K562 (cell line): ENCODE measurements around the gene TGOLN2. TPM values are rescaled to one million over a fixed set of nuclear protein-coding genes. Genes with fewer than 3 reads are reported as not detected.

Experiments used
- NUFIP1 ChIP-seq: fragments of 450-650 bp; IDR thresholded peaks from 2 replicates; pipeline ENCODE4 v1.6.1; 2018; ENCODE audit not compliant: partially characterized antibody
- PCBP2 ChIP-seq: fragments of 200-400 bp; formaldehyde crosslinking; IDR thresholded peaks from 2 replicates; pipeline ENCODE4 v1.6.1; 2018; ENCODE audit warnings: low read length, low read depth, mild to moderate bottlenecking, moderate library complexity; ENCODE audit not compliant: poor library complexity, severe bottlenecking
- RBFOX2 ChIP-seq: fragments of 200-400 bp; formaldehyde crosslinking; IDR thresholded peaks from 2 replicates; pipeline ENCODE4 v1.6.1; 2017; ENCODE audit warnings: low read depth, mild to moderate bottlenecking, low read length, moderate library complexity
- ZNF584 ChIP-seq: fragments of 200-800 bp; sonication (Bioruptor generic); IDR thresholded peaks from 2 replicates; pipeline ENCODE4 v1.6.1; 2016; ENCODE audit warnings: low read depth, mild to moderate bottlenecking, missing genetic modification characterization, missing compliant biosample characterization
- polyA plus RNA-seq, 8 experiments: library from polyadenylated mRNA; depleted of rRNA in 4 of 8; stranded (reverse) in 5 of 8; unstranded in 3 of 8; fragments of >200 nt; fragmentation: Nextera tagmentation in 2 of 8; fragmentation: Illumina TruSeq in 1 of 8; extraction: Ambion mirVana in 2 of 8; extraction: Trizol in 1 of 8; gene quantifications; 2 replicates each; pipeline versions ENCODE4 v1.2.1 to v1.2.3, GENCODE V29; 2011 to 2014; ENCODE audit warnings: inconsistent platforms in 1 of 8, missing spikeins in 1 of 8
- total RNA-seq, 7 experiments: library from RNA; depleted of rRNA in 6 of 7; stranded (reverse); fragments of >200 nt in 6 of 7; fragmentation: Illumina TruSeq in 2 of 7; extraction: Trizol in 2 of 7; gene quantifications; 2 replicates each; pipeline versions ENCODE4 v1.2.1 to v1.2.3, GENCODE V29; 2011 to 2021; ENCODE audit warnings: low replicate concordance in 1 of 7
- TF ChIP-seq, protein P1 (sequence below): fragments of 450-650 bp; IDR thresholded peaks from 2 replicates; pipeline ENCODE4 v1.6.1; 2018; ENCODE audit not compliant: partially characterized antibody
- TF ChIP-seq, protein P2 (sequence below): fragments of 250-450 bp; sonication (Bioruptor Pico); IDR thresholded peaks from 2 replicates; pipeline ENCODE4 v1.8.0; 2022; ENCODE audit warnings: inconsistent platforms
- TF ChIP-seq, protein P3 (sequence below): fragments of 450-650 bp; IDR thresholded peaks from 2 replicates; pipeline ENCODE4 v1.6.1; 2016; ENCODE audit warnings: mild to moderate bottlenecking, moderate library complexity

The TGOLN2 gene
- total and polyA plus RNA-seq, 9 of the 15 experiments (the other 6 are each of a cell fraction or from before 2014, with no cell fraction given): 13.0 to 66.5 (median 35.9) TPM

DNA sequence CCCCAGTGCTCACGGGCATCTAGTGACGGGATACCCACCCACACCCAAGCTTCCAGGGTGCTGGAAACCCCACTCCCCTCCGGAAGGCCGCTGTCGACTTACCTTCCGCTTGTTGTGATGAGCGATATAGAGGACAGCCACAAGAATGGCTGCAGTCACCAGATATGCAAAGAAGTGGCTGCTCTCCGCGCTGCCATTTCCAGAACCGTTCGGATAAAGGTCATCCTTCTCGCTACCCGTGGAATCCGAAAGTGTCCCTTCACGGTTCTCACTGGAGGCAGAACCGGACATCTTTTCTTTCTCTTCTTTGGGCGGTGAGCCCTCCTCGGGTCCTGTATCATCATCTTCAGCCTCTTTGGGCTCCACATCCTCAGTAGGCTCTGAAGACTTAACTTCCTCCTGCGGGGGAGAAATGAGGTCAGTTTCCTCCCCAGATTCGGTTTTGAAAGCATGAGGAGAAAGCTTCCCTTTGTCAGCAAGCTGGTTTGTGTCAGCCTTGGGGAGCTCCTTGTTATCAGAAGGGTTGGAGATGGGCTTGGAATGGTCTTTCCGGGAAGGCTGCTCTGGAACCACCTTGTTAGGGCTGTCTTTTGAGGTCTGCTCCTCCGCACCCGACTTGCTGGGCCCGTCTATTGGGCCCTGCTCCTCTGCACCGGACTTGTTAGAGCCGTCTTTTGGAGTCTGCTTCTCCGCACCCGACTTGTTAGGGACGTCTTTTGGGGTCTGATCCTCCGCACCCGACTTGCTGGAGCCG is 1.2 kb downstream of the TGOLN2 start (continued):
- TF ChIP-seq, protein P1, sequence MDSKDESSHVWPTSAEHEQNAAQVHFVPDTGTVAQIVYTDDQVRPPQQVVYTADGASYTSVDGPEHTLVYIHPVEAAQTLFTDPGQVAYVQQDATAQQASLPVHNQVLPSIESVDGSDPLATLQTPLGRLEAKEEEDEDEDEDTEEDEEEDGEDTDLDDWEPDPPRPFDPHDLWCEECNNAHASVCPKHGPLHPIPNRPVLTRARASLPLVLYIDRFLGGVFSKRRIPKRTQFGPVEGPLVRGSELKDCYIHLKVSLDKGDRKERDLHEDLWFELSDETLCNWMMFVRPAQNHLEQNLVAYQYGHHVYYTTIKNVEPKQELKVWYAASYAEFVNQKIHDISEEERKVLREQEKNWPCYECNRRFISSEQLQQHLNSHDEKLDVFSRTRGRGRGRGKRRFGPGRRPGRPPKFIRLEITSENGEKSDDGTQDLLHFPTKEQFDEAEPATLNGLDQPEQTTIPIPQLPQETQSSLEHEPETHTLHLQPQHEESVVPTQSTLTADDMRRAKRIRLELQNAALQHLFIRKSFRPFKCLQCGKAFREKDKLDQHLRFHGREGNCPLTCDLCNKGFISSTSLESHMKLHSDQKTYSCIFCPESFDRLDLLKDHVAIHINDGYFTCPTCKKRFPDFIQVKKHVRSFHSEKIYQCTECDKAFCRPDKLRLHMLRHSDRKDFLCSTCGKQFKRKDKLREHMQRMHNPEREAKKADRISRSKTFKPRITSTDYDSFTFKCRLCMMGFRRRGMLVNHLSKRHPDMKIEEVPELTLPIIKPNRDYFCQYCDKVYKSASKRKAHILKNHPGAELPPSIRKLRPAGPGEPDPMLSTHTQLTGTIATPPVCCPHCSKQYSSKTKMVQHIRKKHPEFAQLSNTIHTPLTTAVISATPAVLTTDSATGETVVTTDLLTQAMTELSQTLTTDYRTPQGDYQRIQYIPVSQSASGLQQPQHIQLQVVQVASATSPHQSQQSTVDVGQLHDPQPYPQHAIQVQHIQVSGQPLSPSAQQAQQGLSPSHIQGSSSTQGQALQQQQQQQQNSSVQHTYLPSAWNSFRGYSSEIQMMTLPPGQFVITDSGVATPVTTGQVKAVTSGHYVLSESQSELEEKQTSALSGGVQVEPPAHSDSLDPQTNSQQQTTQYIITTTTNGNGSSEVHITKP: peak; percentile 27
- TF ChIP-seq, protein P2, sequence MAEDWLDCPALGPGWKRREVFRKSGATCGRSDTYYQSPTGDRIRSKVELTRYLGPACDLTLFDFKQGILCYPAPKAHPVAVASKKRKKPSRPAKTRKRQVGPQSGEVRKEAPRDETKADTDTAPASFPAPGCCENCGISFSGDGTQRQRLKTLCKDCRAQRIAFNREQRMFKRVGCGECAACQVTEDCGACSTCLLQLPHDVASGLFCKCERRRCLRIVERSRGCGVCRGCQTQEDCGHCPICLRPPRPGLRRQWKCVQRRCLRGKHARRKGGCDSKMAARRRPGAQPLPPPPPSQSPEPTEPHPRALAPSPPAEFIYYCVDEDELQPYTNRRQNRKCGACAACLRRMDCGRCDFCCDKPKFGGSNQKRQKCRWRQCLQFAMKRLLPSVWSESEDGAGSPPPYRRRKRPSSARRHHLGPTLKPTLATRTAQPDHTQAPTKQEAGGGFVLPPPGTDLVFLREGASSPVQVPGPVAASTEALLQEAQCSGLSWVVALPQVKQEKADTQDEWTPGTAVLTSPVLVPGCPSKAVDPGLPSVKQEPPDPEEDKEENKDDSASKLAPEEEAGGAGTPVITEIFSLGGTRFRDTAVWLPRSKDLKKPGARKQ (CRISPR knock-in tag): no peak
- TF ChIP-seq ZNF584 (CRISPR knock-in tag) (no peak), NUFIP1 (no peak), RBFOX2 (no peak), PCBP2 (no peak)
- TF ChIP-seq, protein P3, sequence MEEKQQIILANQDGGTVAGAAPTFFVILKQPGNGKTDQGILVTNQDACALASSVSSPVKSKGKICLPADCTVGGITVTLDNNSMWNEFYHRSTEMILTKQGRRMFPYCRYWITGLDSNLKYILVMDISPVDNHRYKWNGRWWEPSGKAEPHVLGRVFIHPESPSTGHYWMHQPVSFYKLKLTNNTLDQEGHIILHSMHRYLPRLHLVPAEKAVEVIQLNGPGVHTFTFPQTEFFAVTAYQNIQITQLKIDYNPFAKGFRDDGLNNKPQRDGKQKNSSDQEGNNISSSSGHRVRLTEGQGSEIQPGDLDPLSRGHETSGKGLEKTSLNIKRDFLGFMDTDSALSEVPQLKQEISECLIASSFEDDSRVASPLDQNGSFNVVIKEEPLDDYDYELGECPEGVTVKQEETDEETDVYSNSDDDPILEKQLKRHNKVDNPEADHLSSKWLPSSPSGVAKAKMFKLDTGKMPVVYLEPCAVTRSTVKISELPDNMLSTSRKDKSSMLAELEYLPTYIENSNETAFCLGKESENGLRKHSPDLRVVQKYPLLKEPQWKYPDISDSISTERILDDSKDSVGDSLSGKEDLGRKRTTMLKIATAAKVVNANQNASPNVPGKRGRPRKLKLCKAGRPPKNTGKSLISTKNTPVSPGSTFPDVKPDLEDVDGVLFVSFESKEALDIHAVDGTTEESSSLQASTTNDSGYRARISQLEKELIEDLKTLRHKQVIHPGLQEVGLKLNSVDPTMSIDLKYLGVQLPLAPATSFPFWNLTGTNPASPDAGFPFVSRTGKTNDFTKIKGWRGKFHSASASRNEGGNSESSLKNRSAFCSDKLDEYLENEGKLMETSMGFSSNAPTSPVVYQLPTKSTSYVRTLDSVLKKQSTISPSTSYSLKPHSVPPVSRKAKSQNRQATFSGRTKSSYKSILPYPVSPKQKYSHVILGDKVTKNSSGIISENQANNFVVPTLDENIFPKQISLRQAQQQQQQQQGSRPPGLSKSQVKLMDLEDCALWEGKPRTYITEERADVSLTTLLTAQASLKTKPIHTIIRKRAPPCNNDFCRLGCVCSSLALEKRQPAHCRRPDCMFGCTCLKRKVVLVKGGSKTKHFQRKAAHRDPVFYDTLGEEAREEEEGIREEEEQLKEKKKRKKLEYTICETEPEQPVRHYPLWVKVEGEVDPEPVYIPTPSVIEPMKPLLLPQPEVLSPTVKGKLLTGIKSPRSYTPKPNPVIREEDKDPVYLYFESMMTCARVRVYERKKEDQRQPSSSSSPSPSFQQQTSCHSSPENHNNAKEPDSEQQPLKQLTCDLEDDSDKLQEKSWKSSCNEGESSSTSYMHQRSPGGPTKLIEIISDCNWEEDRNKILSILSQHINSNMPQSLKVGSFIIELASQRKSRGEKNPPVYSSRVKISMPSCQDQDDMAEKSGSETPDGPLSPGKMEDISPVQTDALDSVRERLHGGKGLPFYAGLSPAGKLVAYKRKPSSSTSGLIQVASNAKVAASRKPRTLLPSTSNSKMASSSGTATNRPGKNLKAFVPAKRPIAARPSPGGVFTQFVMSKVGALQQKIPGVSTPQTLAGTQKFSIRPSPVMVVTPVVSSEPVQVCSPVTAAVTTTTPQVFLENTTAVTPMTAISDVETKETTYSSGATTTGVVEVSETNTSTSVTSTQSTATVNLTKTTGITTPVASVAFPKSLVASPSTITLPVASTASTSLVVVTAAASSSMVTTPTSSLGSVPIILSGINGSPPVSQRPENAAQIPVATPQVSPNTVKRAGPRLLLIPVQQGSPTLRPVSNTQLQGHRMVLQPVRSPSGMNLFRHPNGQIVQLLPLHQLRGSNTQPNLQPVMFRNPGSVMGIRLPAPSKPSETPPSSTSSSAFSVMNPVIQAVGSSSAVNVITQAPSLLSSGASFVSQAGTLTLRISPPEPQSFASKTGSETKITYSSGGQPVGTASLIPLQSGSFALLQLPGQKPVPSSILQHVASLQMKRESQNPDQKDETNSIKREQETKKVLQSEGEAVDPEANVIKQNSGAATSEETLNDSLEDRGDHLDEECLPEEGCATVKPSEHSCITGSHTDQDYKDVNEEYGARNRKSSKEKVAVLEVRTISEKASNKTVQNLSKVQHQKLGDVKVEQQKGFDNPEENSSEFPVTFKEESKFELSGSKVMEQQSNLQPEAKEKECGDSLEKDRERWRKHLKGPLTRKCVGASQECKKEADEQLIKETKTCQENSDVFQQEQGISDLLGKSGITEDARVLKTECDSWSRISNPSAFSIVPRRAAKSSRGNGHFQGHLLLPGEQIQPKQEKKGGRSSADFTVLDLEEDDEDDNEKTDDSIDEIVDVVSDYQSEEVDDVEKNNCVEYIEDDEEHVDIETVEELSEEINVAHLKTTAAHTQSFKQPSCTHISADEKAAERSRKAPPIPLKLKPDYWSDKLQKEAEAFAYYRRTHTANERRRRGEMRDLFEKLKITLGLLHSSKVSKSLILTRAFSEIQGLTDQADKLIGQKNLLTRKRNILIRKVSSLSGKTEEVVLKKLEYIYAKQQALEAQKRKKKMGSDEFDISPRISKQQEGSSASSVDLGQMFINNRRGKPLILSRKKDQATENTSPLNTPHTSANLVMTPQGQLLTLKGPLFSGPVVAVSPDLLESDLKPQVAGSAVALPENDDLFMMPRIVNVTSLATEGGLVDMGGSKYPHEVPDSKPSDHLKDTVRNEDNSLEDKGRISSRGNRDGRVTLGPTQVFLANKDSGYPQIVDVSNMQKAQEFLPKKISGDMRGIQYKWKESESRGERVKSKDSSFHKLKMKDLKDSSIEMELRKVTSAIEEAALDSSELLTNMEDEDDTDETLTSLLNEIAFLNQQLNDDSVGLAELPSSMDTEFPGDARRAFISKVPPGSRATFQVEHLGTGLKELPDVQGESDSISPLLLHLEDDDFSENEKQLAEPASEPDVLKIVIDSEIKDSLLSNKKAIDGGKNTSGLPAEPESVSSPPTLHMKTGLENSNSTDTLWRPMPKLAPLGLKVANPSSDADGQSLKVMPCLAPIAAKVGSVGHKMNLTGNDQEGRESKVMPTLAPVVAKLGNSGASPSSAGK: no peak
